HCT116 (cell line): Measurements from ENCODE around the gene KIRREL2. TPM values are rescaled to one million over a fixed set of nuclear protein-coding genes. Genes with fewer than 3 reads are reported as not detected.

ENCODE experiments used
- ATAC-seq: fragments of 200-7000 bp; cut with Tn5 transposase; 2 replicates; pipeline ENCODE4 v1.9.1; 2020; ENCODE audit warnings: mild to moderate bottlenecking, moderate library complexity
- BruUV-seq: library from RNA; stranded (reverse); fragments of 400-500 nt; replicated peaks from 2 replicates; lab custom pipeline; 2021; lab: Mats Ljungman, UMichigan
- CTCF ChIA-PET: fragments of 300-600 bp; sonication (Branson Sonifier 250); formaldehyde crosslinking; loops from one replicate; lab custom pipeline; 2021; ENCODE audit warnings: antibody characterized with exemption; lab: Charles Lee
- POLR2A ChIA-PET: fragments of 300-600, 350-600 bp; sonication (Branson Sonifier 250); formaldehyde crosslinking; loops from one replicate; lab custom pipeline; 2021; ENCODE audit warnings: antibody characterized with exemption; lab: Charles Lee
- RAD21 ChIA-PET, 2 experiments: fragments of 300-600 bp; sonication (Branson Sonifier 250); formaldehyde crosslinking; loops; one replicate each; lab custom pipeline; 2023; ENCODE audit warnings: low total read pairs in 2 of 2; ENCODE audit not compliant: uncharacterized antibody in 2 of 2, unreplicated experiment in 2 of 2, low non-redundant PET in 1 of 2; lab: Charles Lee
- DNase-seq: peaks from one replicate; pipeline ENCODE4 v3.0.0-alpha.2; 2010; ENCODE audit warnings: low read depth, low spot score
- H2AFZ ChIP-seq: fragments of 200-600 bp; shearing (Covaris generic), sonication (generic); 2 replicates; pipeline ENCODE4 v1.6.1; 2017; ENCODE audit warnings: low read depth, mixed run types, mixed read lengths, antibody characterized with exemption, low read length; ENCODE audit not compliant: poor library complexity, severe bottlenecking
- H3K27ac ChIP-seq: 2 replicates; pipeline ENCODE4 v1.5.1; 2012; ENCODE audit warnings: low read depth, low read length
- H3K27me3 ChIP-seq: fragments of 200-600 bp; sonication (generic); 2 replicates; pipeline ENCODE4 v1.6.1; 2016; ENCODE audit warnings: mixed run types, low read length, mixed read lengths; ENCODE audit not compliant: insufficient read depth
- H3K36me3 ChIP-seq, 2 experiments: fragments of 200-500 bp in 1 of 2; fragments of 200-600 bp in 1 of 2; sonication (Bioruptor generic) in 1 of 2; sonication (generic) in 1 of 2; 2 replicates each; pipeline versions ENCODE4 v1.5.1 to v1.6.1; 2014 to 2016; ENCODE audit warnings: low read length in 2 of 2, inconsistent platforms in 1 of 2, mixed read lengths in 1 of 2, mixed run types in 1 of 2; ENCODE audit not compliant: insufficient read depth in 2 of 2, control insufficient read depth in 1 of 2
- H3K4me1 ChIP-seq, 2 experiments: fragments of 200-600 bp in 1 of 2; sonication (generic) in 1 of 2; 2 replicates each; pipeline versions ENCODE4 v1.5.1 to v1.6.1; 2012 to 2017; ENCODE audit warnings: low read length in 2 of 2, inconsistent platforms in 1 of 2, mild to moderate bottlenecking in 1 of 2, mixed read lengths in 1 of 2, mixed run types in 1 of 2, moderate library complexity in 1 of 2; ENCODE audit not compliant: insufficient read depth in 2 of 2, control insufficient read depth in 1 of 2
- H3K4me2 ChIP-seq: fragments of 200-600 bp; sonication (generic); 2 replicates; pipeline ENCODE4 v1.6.1; 2017; ENCODE audit warnings: mixed run types, low read length, mixed read lengths
- H3K4me3 ChIP-seq, 2 experiments: fragments of 200-600 bp in 1 of 2; sonication (generic) in 1 of 2; replicated peaks in 1 of 2; 2 replicates each; pipeline ENCODE4 v1.5.1; 2011 to 2016; ENCODE audit warnings: low read length in 2 of 2, control low read depth in 1 of 2, low read depth in 1 of 2, mild to moderate bottlenecking in 1 of 2, mixed read lengths in 1 of 2, mixed run types in 1 of 2
- H3K79me2 ChIP-seq: fragments of 200-600 bp; sonication (generic); 2 replicates; pipeline ENCODE4 v1.6.1; 2017; ENCODE audit warnings: mild to moderate bottlenecking, mixed run types, low read length, moderate library complexity, mixed read lengths; ENCODE audit not compliant: insufficient read depth
- H3K9ac ChIP-seq: fragments of 200-600 bp; sonication (generic); 2 replicates; pipeline ENCODE4 v1.6.1; 2016; ENCODE audit warnings: low read length, mixed read lengths
- H3K9me2 ChIP-seq: fragments of 200-600 bp; sonication (generic), shearing (Covaris generic); 2 replicates; pipeline ENCODE4 v1.6.1; 2017; ENCODE audit warnings: mixed run types, mild to moderate bottlenecking, moderate library complexity; ENCODE audit not compliant: insufficient read depth
- H3K9me3 ChIP-seq, 2 experiments: fragments of 200-500 bp in 1 of 2; fragments of 200-600 bp in 1 of 2; sonication (Bioruptor generic) in 1 of 2; sonication (generic) in 1 of 2; 2 replicates each; pipeline ENCODE4 v1.6.1; 2014 to 2017; ENCODE audit warnings: low read length in 2 of 2, mixed read lengths in 2 of 2, inconsistent platforms in 1 of 2, low read depth in 1 of 2, mild to moderate bottlenecking in 1 of 2, mixed run types in 1 of 2, moderate library complexity in 1 of 2; ENCODE audit not compliant: control insufficient read depth in 1 of 2, insufficient read depth in 1 of 2
- H4K20me1 ChIP-seq: fragments of 200-600 bp; sonication (generic), shearing (Covaris generic); 2 replicates; pipeline ENCODE4 v1.6.1; 2017; ENCODE audit warnings: mixed run types, mild to moderate bottlenecking, moderate library complexity; ENCODE audit not compliant: insufficient read depth
- ATF3 ChIP-seq: IDR thresholded peaks from 2 replicates; pipeline ENCODE4 v1.6.1; 2012
- CBX3 ChIP-seq: IDR thresholded peaks from 2 replicates; pipeline ENCODE4 v1.6.1; 2012; ENCODE audit warnings: low read depth
- CEBPB ChIP-seq: IDR thresholded peaks from 2 replicates; pipeline ENCODE4 v1.6.1; 2012; ENCODE audit warnings: low read depth
- CTCF ChIP-seq, 3 experiments: fragments of 200-600 bp in 1 of 3; sonication (generic) in 1 of 3; IDR thresholded peaks in 2 of 3; conservative IDR thresholded peaks in 1 of 3; 2 replicates each; pipeline ENCODE4 v1.5.1; 2012 to 2017; ENCODE audit warnings: low read depth in 2 of 3, low read length in 2 of 3, antibody characterized with exemption in 1 of 3, borderline replicate concordance in 1 of 3, control low read depth in 1 of 3, mild to moderate bottlenecking in 1 of 3, mixed read lengths in 1 of 3, mixed run types in 1 of 3, moderate library complexity in 1 of 3; ENCODE audit not compliant: insufficient read depth in 1 of 3
- EZH2 ChIP-seq: fragments of 200-600 bp; sonication (generic); IDR thresholded peaks from 2 replicates; pipeline ENCODE4 v1.6.1; 2017; ENCODE audit warnings: antibody characterized with exemption, mixed run types
- EZH2phosphoT487 ChIP-seq: fragments of 200-600 bp; IDR thresholded peaks from 2 replicates; pipeline ENCODE4 v1.6.1; 2018; ENCODE audit warnings: antibody characterized with exemption, borderline replicate concordance
- FOSL1 ChIP-seq: IDR thresholded peaks from 2 replicates; pipeline ENCODE4 v1.6.1; 2012; ENCODE audit warnings: low read depth
- MAX ChIP-seq: IDR thresholded peaks from 2 replicates; pipeline ENCODE4 v1.6.1; 2012
- POLR2A ChIP-seq: IDR thresholded peaks from 2 replicates; pipeline ENCODE4 v1.7.0; 2011; ENCODE audit warnings: borderline replicate concordance; ENCODE audit not compliant: insufficient read depth, insufficient read length; ENCODE audit errors: extremely low read depth
- POLR2AphosphoS5 ChIP-seq: IDR thresholded peaks from 2 replicates; pipeline ENCODE4 v1.6.1; 2011; ENCODE audit warnings: mild to moderate bottlenecking, low read depth, low read length, moderate library complexity
- REST ChIP-seq: IDR thresholded peaks from 2 replicates; pipeline ENCODE4 v1.6.1; 2012; ENCODE audit warnings: low read depth
- SIN3A ChIP-seq: IDR thresholded peaks from 2 replicates; pipeline ENCODE4 v1.6.1; 2012; ENCODE audit warnings: low read depth
- SP1 ChIP-seq: IDR thresholded peaks from 2 replicates; pipeline ENCODE4 v1.6.1; 2012; ENCODE audit warnings: low read depth
- SRF ChIP-seq: IDR thresholded peaks from 2 replicates; pipeline ENCODE4 v1.6.1; 2012; ENCODE audit warnings: low read depth
- TCF7L2 ChIP-seq: IDR thresholded peaks from 2 replicates; pipeline ENCODE4 v1.7.0; 2011; ENCODE audit warnings: borderline replicate concordance, inconsistent platforms; ENCODE audit not compliant: insufficient read depth, insufficient read length; ENCODE audit errors: extremely low read depth
- YY1 ChIP-seq: IDR thresholded peaks from 2 replicates; pipeline ENCODE4 v1.6.1; 2011; ENCODE audit warnings: low read length, low read depth, moderate library complexity, mild to moderate bottlenecking; ENCODE audit not compliant: insufficient replicate concordance; ENCODE audit errors: extremely low read depth
- ZFX ChIP-seq: fragments of 450-650 bp; IDR thresholded peaks from 2 replicates; pipeline ENCODE4 v1.6.1; 2017
- ZNF274 ChIP-seq: fragments of 200-500 bp; sonication (Bioruptor generic); IDR thresholded peaks from 2 replicates; pipeline ENCODE4 v1.6.1; 2014; ENCODE audit warnings: mild to moderate bottlenecking, low read depth, low read length, inconsistent platforms
- intact Hi-C: fragments of 100-400 bp; cut with micrococcal nuclease; formaldehyde crosslinking; loops from 2 replicates; pipeline ENCODE4 v1.10.0; 2022
- total RNA-seq: library from RNA; stranded (reverse); gene quantifications from one replicate; pipeline ENCODE4 v1.2.1, GENCODE V29; 2021; ENCODE audit not compliant: unreplicated experiment

The KIRREL2 gene
- total RNA-seq, 1 experiment from 2014 or later, result 1.3 TPM

- H4K20me1 ChIP-seq, result no peaks in the 10 kb centered on the region
- no peak for TF ChIP-seq EZH2
- no peak for TF ChIP-seq YY1
- no peak for TF ChIP-seq MAX
- TF ChIP-seq SRF, result no peak
- no peak for TF ChIP-seq EZH2phosphoT487
- TF ChIP-seq SP1, result no peak
- no peak for TF ChIP-seq POLR2A
- TF ChIP-seq ZNF274, result no peak
- TF ChIP-seq ZFX, result no peak
- TF ChIP-seq SIN3A, result no peak
- TF ChIP-seq CBX3, result no peak
- TF ChIP-seq REST, result no peak
- no peak for TF ChIP-seq CEBPB
- no peak for TF ChIP-seq CTCF (IDR thresholded peaks at IDR 0.05 in 2 of 3, conservative IDR thresholded peaks at IDR 0.05 in 1 of 3; ENCODE audit: borderline replicate concordance in 1 of 3, insufficient read depth in 1 of 3, low read depth in 2 of 3, low read length in 2 of 3)
- TF ChIP-seq ATF3, result no peak
- no peak for TF ChIP-seq FOSL1
- TF ChIP-seq POLR2AphosphoS5, result no peak
- no peak for TF ChIP-seq TCF7L2
- no peaks in the 10 kb centered on the region for H3K9me2 ChIP-seq
- no peaks in the 10 kb centered on the region for H3K27me3 ChIP-seq
- intact Hi-C loops, result no loop called here
- peaks cover 17 to 35% of the 10 kb centered on the region in 2 experiments; a peak in 3 of 4 replicates for H3K4me1 ChIP-seq
- no peaks in the 10 kb centered on the region for H3K79me2 ChIP-seq
- H3K4me2 ChIP-seq, result no peak overlapping the region
- BruUV-seq, result no TSS peak
- no peak overlapping the region for H3K27ac ChIP-seq
- H3K4me3 ChIP-seq, result no peak overlapping the region
- no peak overlapping the region for H2AFZ ChIP-seq
- H3K9ac ChIP-seq, result no peak overlapping the region
- ATAC-seq (no peak), DNase-seq (no peak)
- POLR2A ChIA-PET, result no interaction called here
- H3K36me3 ChIP-seq, result no peaks in the 10 kb centered on the region
- CTCF ChIA-PET, result no interaction called here
- RAD21 ChIA-PET, result no interaction called here
- no peaks in the 10 kb centered on the region for H3K9me3 ChIP-seq
Observed at GRCh38 chr19:35847911-35848310, 8.8 kb upstream of the KIRREL2 start.
